HG03565 (cell line): ENCODE data around the gene FAM180B.
"Not testable (repeated sequence)": the region's sequence is repeated elsewhere in the genome, so short reads cannot be mapped to it uniquely, and the experiment has no call there.

Experiments
- ATAC-seq: cut with Tn5 transposase; IDR thresholded peaks from one replicate; pipeline ENCODE4 v1.9.1; 2021; ENCODE audit warnings: mild to moderate bottlenecking, moderate library complexity; ENCODE audit not compliant: unreplicated experiment

Gene FAM180B

GRCh38 chr11:47593934-47594855, 7.7 kb downstream of the FAM180B start, which contains the start of gene C1QTNF4:
Gene C1QTNF4, minus strand, starts transcription at chr11:47594411. Its CDS starts 3,601 bp downstream, at chr11:47590810.
- ATAC-seq, result no peak

GRCh38 chr11:47595029-47595428, 8.6 kb downstream of the FAM180B start:
- no peak for ATAC-seq

- ATAC-seq, result no peak
Observed at GRCh38 chr11:47595967-47596366, 9.5 kb downstream of the FAM180B start.

- no peak for ATAC-seq
Observed at GRCh38 chr11:47599902-47600301, 13.4 kb downstream of the FAM180B start.

DNA sequence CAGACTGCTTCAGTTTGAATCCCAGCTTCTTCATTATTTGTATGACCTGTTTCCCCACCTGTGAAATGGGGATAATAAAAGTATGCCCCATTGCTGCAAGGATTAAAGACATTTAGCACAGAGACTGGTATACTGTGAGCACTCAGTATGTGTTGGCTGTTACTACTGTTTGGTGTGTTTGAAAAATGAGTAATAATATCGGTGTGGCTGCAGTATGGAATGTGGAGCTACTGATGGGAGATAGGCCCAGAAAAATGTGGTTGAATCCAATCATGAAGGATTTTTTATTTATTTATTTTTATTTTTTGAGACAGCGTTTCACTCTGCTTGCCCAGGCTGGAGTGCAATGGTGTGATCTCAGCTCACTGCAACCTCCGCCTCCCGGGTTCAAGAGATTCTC, 16.8 kb downstream of the FAM180B start:
- no peak for ATAC-seq

- no peak for ATAC-seq
Observed at GRCh38 chr11:47605921-47606320, 19.4 kb downstream of the FAM180B start.

GRCh38 chr11:47606731-47607130, 20.3 kb downstream of the FAM180B start:
- no peak for ATAC-seq

GRCh38 chr11:47607380-47607779, 20.9 kb downstream of the FAM180B start:
- ATAC-seq, result no peak

- ATAC-seq, result no peak
Observed at GRCh38 chr11:47609675-47610074, 23.2 kb downstream of the FAM180B start.

GRCh38 chr11:47611348-47611794, 24.9 kb downstream of the FAM180B start:
- peak; percentile 84 for ATAC-seq

DNA sequence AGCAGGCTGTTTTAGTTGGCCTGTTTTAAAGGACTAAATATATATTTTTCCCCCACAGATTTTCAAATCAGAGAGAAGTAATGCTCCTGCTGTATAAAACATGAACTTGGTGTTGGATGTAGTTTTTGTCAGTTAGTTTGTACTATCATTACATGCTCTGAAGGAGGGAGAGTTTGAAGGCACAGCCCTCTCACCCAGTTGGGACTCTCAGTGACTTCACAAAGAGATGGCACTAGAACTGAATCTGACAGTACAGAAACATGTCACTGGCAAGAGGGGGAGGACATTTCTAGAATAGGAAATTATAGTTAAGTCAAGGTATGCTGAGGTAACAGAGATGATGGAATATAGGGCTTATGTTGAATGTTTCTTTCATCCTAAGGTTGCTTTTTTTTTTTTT, 28.8 kb downstream of the FAM180B start:
- ATAC-seq, result no peak

GRCh38 chr11:47616726-47617416, 30.4 kb downstream of the FAM180B start:
- ATAC-seq, result peak; percentile 41

DNA sequence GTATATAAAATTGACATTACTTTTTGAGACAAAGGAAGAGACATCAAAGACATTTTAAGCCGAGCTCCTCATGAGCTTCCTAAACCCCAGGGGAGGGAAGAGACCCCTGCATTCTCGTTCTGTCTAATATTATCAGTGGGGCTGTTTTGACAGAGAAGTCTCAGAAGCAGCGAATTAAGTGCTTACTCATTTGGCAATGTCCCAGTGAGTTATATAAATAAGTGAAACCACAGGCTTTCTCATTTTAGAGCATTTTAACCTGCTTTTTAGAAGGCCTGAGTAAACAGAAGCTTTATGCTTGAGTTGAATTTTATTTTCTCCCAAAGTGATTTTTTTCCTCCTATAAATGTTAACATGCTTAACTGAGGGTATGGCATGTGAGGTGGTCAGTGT, 30.9 kb downstream of the FAM180B start:
- ATAC-seq, result peak; percentile 17

DNA sequence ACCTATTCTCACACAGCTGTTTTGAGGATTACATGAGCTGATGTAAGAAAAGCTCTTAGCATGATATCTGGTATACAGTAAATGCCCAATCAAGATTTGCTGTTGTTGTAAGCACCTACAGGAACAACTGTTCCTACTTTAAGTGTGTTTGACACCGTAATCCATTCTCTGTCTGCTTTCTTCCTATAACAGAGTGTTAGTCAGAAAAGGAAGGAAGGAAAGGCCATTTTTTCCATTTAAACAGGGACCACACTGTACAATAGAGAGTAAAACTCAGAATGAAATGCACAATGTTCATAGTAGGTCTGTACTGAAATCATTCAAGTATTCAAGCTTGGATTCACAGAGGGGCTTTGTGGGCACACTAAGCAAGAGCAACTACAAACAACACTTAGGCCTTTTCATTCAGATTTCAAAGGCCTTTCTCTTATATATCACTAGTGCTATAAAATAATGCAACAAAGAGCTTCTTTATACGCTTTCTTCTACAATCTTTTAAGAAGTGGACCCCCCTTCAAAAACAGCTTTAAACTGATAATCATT, 34.4 kb downstream of the FAM180B start:
- ATAC-seq, result no peak

GRCh38 chr11:47626234-47626633, 39.8 kb downstream of the FAM180B start:
- no peak for ATAC-seq

DNA sequence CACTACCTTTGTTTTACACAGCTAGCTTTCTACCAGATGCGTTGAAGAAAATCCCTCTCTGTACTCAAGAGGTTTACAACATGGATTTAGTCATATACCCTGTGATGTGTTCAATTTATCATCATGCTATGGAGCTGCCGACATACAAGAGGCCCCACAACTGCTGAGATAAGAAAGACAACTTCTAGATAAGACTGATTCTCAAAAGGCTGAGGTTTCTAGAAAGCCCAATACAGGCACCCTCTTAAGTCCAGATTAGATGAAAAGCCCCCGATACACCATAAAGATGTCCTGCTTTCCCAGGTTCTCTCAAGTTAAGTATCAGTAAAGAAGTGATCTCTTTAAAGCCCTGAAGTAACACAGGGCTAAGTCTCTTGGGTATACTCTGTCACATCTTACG, 41.5 kb downstream of the FAM180B start:
- ATAC-seq, result no peak

DNA sequence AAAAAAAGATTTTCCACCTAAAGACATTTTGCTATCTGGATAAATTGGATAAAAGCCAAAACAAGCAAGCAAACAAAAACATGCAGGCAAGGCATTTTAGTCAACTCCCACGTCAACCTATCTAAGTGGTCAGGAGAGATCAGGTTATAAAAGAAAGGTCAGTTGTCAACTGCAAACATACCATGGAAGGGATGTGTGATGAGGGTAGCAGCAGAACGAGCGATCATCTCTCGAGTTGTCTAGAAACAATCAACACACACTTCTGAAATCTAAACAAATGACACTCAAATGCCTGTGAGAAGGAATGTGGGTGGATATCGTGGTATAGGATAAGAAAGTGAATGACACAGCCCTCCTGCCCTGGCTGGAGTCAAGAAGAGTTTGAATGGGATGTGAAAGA, 45.0 kb downstream of the FAM180B start:
- ATAC-seq, result no peak

- not testable (repeated sequence) for ATAC-seq
Observed at GRCh38 chr11:47636331-47636730, 49.9 kb downstream of the FAM180B start.
